ENCODE data around the gene CIROP. TPM values are rescaled to one million over a fixed set of nuclear protein-coding genes. Genes with fewer than 3 reads are reported as not detected.

The CIROP gene
- total and polyA plus RNA-seq, 4 donors: not detected

DNA sequence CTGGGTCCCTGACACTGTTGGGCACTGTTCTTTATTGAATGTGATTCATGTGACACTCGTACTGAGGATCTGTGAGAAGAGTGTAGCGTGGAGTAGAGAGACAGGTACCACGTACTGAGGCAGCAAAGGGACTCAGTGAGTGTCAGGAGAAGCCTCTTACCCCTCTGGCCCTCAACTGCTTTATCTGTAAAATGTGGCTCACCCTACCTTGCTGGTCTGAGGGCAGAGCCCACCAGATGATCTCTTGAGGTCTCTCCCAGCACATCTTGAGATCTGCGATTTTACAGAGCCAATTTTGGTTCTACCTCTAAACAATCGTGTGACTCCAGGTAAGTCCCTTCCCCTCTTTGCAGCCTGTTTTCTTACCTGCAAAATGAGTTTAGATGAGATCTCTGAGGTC, 11.1 kb upstream of the CIROP start (continued):
- TF ChIP-seq, protein P1, sequence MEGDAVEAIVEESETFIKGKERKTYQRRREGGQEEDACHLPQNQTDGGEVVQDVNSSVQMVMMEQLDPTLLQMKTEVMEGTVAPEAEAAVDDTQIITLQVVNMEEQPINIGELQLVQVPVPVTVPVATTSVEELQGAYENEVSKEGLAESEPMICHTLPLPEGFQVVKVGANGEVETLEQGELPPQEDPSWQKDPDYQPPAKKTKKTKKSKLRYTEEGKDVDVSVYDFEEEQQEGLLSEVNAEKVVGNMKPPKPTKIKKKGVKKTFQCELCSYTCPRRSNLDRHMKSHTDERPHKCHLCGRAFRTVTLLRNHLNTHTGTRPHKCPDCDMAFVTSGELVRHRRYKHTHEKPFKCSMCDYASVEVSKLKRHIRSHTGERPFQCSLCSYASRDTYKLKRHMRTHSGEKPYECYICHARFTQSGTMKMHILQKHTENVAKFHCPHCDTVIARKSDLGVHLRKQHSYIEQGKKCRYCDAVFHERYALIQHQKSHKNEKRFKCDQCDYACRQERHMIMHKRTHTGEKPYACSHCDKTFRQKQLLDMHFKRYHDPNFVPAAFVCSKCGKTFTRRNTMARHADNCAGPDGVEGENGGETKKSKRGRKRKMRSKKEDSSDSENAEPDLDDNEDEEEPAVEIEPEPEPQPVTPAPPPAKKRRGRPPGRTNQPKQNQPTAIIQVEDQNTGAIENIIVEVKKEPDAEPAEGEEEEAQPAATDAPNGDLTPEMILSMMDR (IDR thresholded peaks at IDR 0.05; ENCODE audit: low read depth, low read length, missing input control): no peak
- TF ChIP-seq SP1 (IDR thresholded peaks at IDR 0.05) (no peak), FOXA1 (IDR thresholded peaks at IDR 0.05) (no peak)

DNA sequence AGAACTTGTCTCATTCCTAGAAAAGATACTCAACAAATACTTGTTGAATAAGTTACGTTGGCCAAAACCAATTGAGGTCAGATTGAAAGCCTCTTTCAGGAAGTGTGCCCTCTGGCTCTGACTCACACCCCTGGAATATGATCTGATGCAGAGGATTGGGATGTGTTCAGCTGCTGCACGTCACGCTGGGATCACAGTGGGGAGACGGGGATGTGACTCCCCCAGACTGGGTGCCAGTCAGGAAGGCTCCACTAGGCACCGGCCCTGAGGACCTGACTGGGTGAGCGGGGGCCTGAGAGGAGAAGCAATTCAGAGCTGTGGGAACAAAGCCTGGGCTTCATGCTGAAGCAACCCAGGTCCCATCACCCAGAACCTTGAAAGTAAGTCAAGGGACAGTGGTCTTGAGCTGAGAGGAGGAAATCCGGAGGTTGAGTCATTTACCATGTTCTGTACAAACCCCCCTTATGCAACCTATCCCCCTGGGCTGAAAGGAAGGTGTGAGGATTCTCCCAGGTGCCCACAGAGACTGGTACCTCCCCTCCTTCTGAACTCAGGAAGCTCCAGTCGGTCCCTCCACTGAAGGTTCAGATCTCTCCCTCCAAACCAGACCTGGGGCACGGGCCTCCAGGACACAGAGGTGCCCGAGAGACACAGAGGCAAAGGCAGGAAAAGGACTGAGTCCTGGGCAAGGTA, 10.4 kb upstream of the CIROP start:
- no peak for DNase-seq (ENCODE audit: low spot score)
- WGBS: 72% methylated on average over 10 of the region's 10 CpGs
- TF ChIP-seq HNF4A (conservative IDR thresholded peaks at IDR 0.05) (no peak), FOXA1 (IDR thresholded peaks at IDR 0.05) (no peak), EGR1 (IDR thresholded peaks at IDR 0.05; ENCODE audit: low read depth in 2 of 2) (no peak), RXRA (IDR thresholded peaks at IDR 0.05) (no peak), JUND (IDR thresholded peaks at IDR 0.05) (no peak), HNF4G (IDR thresholded peaks at IDR 0.05) (no peak), SP1 (IDR thresholded peaks at IDR 0.05) (no peak), TAF1 (conservative IDR thresholded peaks at IDR 0.05) (no peak), YY1 (IDR thresholded peaks at IDR 0.05) (no peak), GABPA (IDR thresholded peaks at IDR 0.05 in 1 of 2, conservative IDR thresholded peaks at IDR 0.05 in 1 of 2) (no peak), NR2F2 (IDR thresholded peaks at IDR 0.05) (no peak), RAD21 (IDR thresholded peaks at IDR 0.05) (no peak), FOXA2 (IDR thresholded peaks at IDR 0.05) (no peak)
- TF ChIP-seq, protein P2, sequence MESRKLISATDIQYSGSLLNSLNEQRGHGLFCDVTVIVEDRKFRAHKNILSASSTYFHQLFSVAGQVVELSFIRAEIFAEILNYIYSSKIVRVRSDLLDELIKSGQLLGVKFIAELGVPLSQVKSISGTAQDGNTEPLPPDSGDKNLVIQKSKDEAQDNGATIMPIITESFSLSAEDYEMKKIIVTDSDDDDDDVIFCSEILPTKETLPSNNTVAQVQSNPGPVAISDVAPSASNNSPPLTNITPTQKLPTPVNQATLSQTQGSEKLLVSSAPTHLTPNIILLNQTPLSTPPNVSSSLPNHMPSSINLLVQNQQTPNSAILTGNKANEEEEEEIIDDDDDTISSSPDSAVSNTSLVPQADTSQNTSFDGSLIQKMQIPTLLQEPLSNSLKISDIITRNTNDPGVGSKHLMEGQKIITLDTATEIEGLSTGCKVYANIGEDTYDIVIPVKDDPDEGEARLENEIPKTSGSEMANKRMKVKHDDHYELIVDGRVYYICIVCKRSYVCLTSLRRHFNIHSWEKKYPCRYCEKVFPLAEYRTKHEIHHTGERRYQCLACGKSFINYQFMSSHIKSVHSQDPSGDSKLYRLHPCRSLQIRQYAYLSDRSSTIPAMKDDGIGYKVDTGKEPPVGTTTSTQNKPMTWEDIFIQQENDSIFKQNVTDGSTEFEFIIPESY (IDR thresholded peaks at IDR 0.05): no peak
- TF ChIP-seq, protein P1 (IDR thresholded peaks at IDR 0.05; ENCODE audit: low read depth, low read length, missing input control): no peak
- TF ChIP-seq, protein P3, sequence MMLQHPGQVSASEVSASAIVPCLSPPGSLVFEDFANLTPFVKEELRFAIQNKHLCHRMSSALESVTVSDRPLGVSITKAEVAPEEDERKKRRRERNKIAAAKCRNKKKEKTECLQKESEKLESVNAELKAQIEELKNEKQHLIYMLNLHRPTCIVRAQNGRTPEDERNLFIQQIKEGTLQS (IDR thresholded peaks at IDR 0.05): no peak
- TF ChIP-seq, protein P4, sequence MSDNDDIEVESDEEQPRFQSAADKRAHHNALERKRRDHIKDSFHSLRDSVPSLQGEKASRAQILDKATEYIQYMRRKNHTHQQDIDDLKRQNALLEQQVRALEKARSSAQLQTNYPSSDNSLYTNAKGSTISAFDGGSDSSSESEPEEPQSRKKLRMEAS (IDR thresholded peaks at IDR 0.05): no peak
- TF ChIP-seq, protein P5, sequence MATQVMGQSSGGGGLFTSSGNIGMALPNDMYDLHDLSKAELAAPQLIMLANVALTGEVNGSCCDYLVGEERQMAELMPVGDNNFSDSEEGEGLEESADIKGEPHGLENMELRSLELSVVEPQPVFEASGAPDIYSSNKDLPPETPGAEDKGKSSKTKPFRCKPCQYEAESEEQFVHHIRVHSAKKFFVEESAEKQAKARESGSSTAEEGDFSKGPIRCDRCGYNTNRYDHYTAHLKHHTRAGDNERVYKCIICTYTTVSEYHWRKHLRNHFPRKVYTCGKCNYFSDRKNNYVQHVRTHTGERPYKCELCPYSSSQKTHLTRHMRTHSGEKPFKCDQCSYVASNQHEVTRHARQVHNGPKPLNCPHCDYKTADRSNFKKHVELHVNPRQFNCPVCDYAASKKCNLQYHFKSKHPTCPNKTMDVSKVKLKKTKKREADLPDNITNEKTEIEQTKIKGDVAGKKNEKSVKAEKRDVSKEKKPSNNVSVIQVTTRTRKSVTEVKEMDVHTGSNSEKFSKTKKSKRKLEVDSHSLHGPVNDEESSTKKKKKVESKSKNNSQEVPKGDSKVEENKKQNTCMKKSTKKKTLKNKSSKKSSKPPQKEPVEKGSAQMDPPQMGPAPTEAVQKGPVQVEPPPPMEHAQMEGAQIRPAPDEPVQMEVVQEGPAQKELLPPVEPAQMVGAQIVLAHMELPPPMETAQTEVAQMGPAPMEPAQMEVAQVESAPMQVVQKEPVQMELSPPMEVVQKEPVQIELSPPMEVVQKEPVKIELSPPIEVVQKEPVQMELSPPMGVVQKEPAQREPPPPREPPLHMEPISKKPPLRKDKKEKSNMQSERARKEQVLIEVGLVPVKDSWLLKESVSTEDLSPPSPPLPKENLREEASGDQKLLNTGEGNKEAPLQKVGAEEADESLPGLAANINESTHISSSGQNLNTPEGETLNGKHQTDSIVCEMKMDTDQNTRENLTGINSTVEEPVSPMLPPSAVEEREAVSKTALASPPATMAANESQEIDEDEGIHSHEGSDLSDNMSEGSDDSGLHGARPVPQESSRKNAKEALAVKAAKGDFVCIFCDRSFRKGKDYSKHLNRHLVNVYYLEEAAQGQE (IDR thresholded peaks at IDR 0.05): no peak
- H3K4me3 ChIP-seq (ENCODE audit: low read depth in 1 of 3, low read length in 3 of 3): no peak overlapping the region
- H3K27ac ChIP-seq (ENCODE audit: low read depth in 1 of 2, low read length in 2 of 2): no peak overlapping the region
- H3K36me3 ChIP-seq (ENCODE audit: control insufficient read depth in 4 of 4, insufficient read depth in 3 of 4, low read depth in 1 of 4, low read length in 3 of 4): no peaks in the 10 kb centered on the region
- no peak overlapping the region for H3K9ac ChIP-seq (ENCODE audit: low read depth in 1 of 2, low read length in 2 of 2)
- H3K27me3 ChIP-seq (ENCODE audit: control insufficient read depth in 4 of 4, insufficient read depth in 4 of 4, low read length in 3 of 4): no peaks in the 10 kb centered on the region
- H3K4me1 ChIP-seq (ENCODE audit: control insufficient read depth in 4 of 4, insufficient read depth in 4 of 4, low read length in 3 of 4): no peaks in the 10 kb centered on the region
- no peaks in the 10 kb centered on the region for H3K9me3 ChIP-seq (ENCODE audit: control insufficient read depth in 4 of 4, low read length in 3 of 4)
